ENCODE measurements around the gene EXOC6B.

Gene EXOC6B

DNA sequence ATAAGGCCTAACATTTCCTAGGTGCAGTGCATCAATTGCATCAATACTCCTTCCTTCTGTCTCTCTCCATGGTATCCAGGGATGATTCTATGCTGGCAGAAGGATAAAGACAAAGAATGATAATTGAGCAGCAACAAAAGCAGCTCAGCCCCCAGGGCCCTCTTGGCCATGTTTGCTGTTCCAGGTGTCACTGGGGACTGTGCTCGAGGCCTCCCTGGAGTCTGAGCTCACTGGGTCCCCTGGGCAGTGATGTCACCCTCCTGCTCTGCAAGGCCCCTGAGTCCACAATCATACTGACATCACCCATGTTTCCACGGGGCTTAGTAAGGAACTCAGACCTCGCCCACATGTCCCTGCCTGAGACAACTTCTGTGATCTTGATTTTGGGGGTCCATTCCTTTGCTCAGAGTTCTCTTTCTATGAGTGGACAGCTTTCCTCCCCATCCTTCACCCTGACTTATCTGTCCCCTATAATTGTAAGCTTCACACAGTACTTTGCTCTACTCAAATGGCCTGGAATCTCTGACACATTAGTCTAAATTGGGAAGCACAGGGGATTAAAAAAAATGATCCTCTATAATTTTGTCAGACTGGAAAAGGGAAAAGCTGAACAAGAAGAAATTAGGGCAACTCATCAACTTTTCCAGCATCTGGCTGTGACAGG, 15.8 kb upstream of the EXOC6B start:
- H3K27ac ChIP-seq = no peak overlapping the region
- TF ChIP-seq, protein P1, sequence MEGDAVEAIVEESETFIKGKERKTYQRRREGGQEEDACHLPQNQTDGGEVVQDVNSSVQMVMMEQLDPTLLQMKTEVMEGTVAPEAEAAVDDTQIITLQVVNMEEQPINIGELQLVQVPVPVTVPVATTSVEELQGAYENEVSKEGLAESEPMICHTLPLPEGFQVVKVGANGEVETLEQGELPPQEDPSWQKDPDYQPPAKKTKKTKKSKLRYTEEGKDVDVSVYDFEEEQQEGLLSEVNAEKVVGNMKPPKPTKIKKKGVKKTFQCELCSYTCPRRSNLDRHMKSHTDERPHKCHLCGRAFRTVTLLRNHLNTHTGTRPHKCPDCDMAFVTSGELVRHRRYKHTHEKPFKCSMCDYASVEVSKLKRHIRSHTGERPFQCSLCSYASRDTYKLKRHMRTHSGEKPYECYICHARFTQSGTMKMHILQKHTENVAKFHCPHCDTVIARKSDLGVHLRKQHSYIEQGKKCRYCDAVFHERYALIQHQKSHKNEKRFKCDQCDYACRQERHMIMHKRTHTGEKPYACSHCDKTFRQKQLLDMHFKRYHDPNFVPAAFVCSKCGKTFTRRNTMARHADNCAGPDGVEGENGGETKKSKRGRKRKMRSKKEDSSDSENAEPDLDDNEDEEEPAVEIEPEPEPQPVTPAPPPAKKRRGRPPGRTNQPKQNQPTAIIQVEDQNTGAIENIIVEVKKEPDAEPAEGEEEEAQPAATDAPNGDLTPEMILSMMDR (conservative IDR thresholded peaks at IDR 0.05) = no peak

DNA sequence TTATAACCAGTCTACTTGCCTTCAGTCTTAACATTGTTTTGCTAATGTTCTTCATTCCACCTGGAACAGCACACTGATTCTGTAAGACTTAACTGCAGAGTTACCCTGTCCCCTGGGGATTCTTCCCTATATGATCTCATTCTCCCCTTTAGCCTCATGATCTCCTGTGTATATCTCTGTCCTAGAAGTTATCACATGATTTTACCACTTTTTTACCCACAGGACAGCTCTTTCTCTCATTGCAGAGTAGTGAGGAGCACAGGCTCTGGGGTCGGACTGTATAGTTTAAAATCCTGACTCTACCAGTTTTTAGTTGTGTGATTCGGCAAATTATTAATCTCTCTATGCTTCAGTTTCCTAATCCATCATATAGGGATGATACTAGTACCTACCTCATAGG, 14.2 kb upstream of the EXOC6B start:
- TF ChIP-seq, protein P1 (conservative IDR thresholded peaks at IDR 0.05) = no peak
- no peak overlapping the region for H3K27ac ChIP-seq

DNA sequence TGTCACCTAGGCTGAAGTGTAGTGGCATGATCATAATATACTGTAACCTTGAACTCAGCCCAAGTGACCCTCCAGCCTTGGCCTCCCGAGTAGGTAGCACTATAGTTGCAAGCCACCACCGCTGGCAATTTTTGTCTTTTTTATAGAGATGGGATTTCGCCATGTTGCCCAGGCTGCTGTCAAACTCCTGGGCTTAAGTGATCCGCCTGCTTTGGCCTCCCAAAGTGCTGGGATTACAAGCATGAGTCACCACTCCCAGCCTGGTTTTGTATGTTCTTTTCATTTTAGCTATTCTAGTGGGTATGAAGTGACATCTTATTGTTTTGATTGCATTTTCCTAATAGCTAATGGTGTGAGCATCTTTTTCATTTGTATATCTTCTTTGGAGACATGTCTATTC, 11.3 kb upstream of the EXOC6B start:
- TF ChIP-seq, protein P1 (conservative IDR thresholded peaks at IDR 0.05) = no peak

DNA sequence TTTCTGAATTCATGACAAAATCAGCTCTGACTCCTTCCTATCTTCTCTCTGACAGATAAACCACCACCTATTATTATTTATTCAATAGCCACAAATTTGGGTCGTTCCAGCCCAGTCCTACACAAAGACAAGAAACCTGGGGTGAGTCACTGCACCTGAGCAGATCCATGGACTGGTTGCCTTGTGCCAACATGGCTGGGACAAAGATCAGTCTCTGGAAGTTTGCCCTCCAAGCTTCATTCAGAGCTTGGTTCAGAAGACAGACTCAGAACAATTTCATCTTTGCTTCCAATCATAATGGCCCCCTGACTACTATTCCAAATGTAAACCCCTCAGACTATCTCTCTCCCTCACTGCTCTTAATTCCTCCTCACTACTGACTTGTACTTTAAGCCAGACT, 9.6 kb upstream of the EXOC6B start:
- TF ChIP-seq, protein P1 (conservative IDR thresholded peaks at IDR 0.05) = no peak
- H3K27ac ChIP-seq = no peak overlapping the region

More for the DNA sequence above, 11.3 kb upstream of the EXOC6B start:
- no peak overlapping the region for H3K27ac ChIP-seq

DNA sequence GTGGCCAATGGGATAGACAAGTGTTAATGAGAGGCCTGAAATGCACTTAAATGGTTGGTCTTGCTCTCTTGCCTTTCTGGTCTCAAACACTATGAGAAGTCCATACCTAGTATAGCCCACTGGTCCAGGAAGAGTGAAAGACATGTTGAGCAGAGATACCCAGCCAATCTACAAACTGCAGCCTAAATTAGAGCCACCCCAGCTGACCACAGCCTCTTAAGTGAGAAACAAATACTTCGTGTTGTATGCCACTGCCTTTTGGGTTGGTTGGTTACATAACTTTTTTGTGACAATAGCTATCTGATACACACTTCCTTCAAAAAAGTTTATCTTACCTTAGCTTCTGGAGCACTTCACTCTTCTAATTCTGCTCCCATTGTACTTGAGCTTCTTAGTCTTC, 8.8 kb upstream of the EXOC6B start:
- H3K27ac ChIP-seq = no peak overlapping the region
- TF ChIP-seq, protein P1 (conservative IDR thresholded peaks at IDR 0.05) = no peak

DNA sequence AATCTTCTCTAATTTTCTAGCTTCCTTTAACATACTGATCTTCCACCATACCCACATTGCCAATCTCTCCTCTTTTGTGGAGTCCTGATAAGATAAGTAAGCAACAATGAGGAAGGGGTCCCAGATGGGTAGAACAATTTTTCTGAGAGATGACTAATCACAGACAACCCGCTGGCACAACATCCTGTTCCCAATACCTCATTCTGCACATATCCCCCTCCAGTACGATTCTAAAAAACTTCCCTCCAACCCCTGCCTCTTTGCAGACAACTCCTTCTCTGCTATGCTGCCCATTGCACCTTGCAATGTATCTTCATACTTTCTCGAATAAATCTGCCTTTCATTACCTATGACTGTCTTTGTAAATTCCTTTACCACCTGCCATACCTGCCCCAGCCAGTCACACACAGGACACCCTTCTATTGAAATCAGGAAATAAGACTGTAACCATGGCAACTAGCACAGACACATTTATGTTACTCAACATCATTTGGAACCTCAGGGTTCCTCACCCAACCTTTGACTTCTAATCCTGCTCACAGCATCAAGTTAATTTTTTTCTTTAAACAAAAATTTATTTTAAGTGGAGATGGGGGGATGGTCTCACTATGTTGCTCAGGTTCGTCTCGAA, 7.4 kb upstream of the EXOC6B start:
- TF ChIP-seq, protein P1 (conservative IDR thresholded peaks at IDR 0.05) = no peak
- no peak overlapping the region for H3K27ac ChIP-seq

DNA sequence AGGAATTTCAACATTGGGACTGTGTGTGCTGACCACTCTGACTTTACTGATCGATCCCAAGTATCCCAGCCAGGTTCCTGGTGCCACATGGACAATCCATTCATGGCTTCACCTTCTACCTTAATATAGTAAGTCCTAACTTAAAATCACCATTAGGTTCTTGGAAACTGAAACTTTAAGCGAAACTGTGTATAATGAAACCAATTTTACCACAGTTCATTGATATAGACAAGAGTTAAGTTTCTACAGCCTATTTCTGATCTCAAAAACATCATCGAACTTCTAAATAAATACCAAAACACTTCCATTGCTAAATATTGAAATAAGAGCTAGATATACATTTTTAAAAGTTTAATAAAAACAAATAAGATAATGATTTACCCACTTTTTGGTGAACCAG, 4.4 kb upstream of the EXOC6B start:
- no peak overlapping the region for H3K27ac ChIP-seq
- TF ChIP-seq, protein P1 (conservative IDR thresholded peaks at IDR 0.05) = no peak

Measured in VCaP (cell line).